ENCODE data around the gene ATP8B3.

ATP8B3 gene

GRCh38 chr19:1756705-1757465 is 55.2 kb downstream of the ATP8B3 start:
- no peak for DNase-seq (ENCODE audit: low read depth, low spot score)

- DNase-seq (ENCODE audit: low read depth, low spot score) = no peak
These were observed 55.8 kb downstream of the ATP8B3 start for GRCh38 chr19:1756264-1756663.

GRCh38 chr19:1755467-1756171 is 56.5 kb downstream of the ATP8B3 start:
- no peak for DNase-seq (ENCODE audit: low read depth, low spot score)

GRCh38 chr19:1754636-1755466 is 57.2 kb downstream of the ATP8B3 start:
- no peak for DNase-seq (ENCODE audit: low read depth, low spot score)

- DNase-seq (ENCODE audit: low read depth, low spot score) = no peak
These were observed 57.9 kb downstream of the ATP8B3 start for GRCh38 chr19:1754018-1754635.

GRCh38 chr19:1752757-1753728 is 59.0 kb downstream of the ATP8B3 start, which contains the start of gene ONECUT3:
TSS of gene ONECUT3 (plus strand) at chr19:1753506. CDS start at chr19:1753663, 157 bp downstream.
- no peak for DNase-seq (ENCODE audit: low read depth, low spot score)

- no peak for DNase-seq (ENCODE audit: low read depth, low spot score)
These were observed 59.9 kb downstream of the ATP8B3 start for GRCh38 chr19:1752009-1752756.

- DNase-seq (ENCODE audit: low read depth, low spot score) = no peak
These were observed 60.6 kb downstream of the ATP8B3 start for GRCh38 chr19:1751367-1752008.

GRCh38 chr19:1750343-1751021 is 61.6 kb downstream of the ATP8B3 start:
- no peak for DNase-seq (ENCODE audit: low read depth, low spot score)

- DNase-seq (ENCODE audit: low read depth, low spot score) = no peak
These were observed 62.4 kb downstream of the ATP8B3 start for GRCh38 chr19:1749373-1750342.

- DNase-seq (ENCODE audit: low read depth, low spot score) = no peak
These were observed 63.2 kb downstream of the ATP8B3 start for GRCh38 chr19:1748873-1749341.

GRCh38 chr19:1748115-1748872 is 63.8 kb downstream of the ATP8B3 start:
- DNase-seq (ENCODE audit: low read depth, low spot score) = no peak

- DNase-seq (ENCODE audit: low read depth, low spot score) = peak; percentile 29
These were observed 64.6 kb downstream of the ATP8B3 start for GRCh38 chr19:1747285-1748114.

- no peak for DNase-seq (ENCODE audit: low read depth, low spot score)
These were observed 65.4 kb downstream of the ATP8B3 start for GRCh38 chr19:1746401-1747284.

GRCh38 chr19:1745589-1746031 is 66.5 kb downstream of the ATP8B3 start:
- DNase-seq (ENCODE audit: low read depth, low spot score) = no peak
